GM12801 (cell line): ENCODE data around the gene SF1.

ENCODE experiments used
- CTCF ChIP-seq: IDR thresholded peaks from one replicate; pipeline ENCODE4 v1.5.1; 2011; ENCODE audit warnings: control low read depth; ENCODE audit not compliant: insufficient read length; ENCODE audit errors: extremely low read depth

The SF1 gene

GRCh38 chr11:64799256-64799622 is 20.9 kb upstream of the SF1 start:
- no peak for TF ChIP-seq CTCF

GRCh38 chr11:64796757-64797541 is 18.6 kb upstream of the SF1 start:
- TF ChIP-seq CTCF = no peak

- TF ChIP-seq CTCF = no peak
Observed at GRCh38 chr11:64796047-64796756, 17.9 kb upstream of the SF1 start.

- no peak for TF ChIP-seq CTCF
Observed at GRCh38 chr11:64794526-64794925, 16.2 kb upstream of the SF1 start.

GRCh38 chr11:64793271-64794160 is 15.2 kb upstream of the SF1 start:
- TF ChIP-seq CTCF = no peak

GRCh38 chr11:64792482-64792881 is 14.1 kb upstream of the SF1 start:
- TF ChIP-seq CTCF = no peak

GRCh38 chr11:64791781-64792291 is 13.5 kb upstream of the SF1 start:
- TF ChIP-seq CTCF = no peak
